ENCODE data around the gene PEAK1. TPM values are rescaled to one million over a fixed set of nuclear protein-coding genes. Genes with fewer than 3 reads are reported as not detected.

PEAK1 gene
- total RNA-seq, 2 donors from 2014 or later = 44.2 to 59.8 TPM

DNA sequence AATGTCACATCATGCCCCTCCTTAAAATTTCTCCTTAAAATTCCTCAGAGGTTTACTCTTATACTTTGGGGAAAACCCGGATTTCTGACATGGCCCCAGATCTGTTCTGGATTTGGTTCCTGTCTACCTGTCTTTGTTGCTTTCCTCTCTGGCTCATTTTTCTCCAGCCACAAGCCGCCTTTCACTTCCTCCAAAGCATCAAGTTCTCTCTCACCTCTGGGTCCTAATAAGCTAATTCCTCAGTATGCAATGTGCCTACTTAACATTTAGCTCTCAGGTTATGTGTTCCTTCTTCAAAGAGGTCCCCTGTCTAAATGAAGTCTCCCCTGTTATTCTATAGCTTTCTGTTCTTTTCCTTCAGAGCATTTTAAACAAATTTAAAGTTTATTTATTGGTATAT lies 16.9 kb upstream of the PEAK1 start:
- no peak for DNase-seq (ENCODE audit: low spot score)
- Histone ChIP-seq H3K9me3 (no peaks in the 10 kb centered on the region), H3K27ac (no peak overlapping the region), H3K4me3 (no peak overlapping the region), H3K36me3 (no peaks in the 10 kb centered on the region), H3K4me1 (peaks cover 0 to 18% of the 10 kb centered on the region in 2 donors), H3K27me3 (no peaks in the 10 kb centered on the region)
- TF ChIP-seq, protein P1, sequence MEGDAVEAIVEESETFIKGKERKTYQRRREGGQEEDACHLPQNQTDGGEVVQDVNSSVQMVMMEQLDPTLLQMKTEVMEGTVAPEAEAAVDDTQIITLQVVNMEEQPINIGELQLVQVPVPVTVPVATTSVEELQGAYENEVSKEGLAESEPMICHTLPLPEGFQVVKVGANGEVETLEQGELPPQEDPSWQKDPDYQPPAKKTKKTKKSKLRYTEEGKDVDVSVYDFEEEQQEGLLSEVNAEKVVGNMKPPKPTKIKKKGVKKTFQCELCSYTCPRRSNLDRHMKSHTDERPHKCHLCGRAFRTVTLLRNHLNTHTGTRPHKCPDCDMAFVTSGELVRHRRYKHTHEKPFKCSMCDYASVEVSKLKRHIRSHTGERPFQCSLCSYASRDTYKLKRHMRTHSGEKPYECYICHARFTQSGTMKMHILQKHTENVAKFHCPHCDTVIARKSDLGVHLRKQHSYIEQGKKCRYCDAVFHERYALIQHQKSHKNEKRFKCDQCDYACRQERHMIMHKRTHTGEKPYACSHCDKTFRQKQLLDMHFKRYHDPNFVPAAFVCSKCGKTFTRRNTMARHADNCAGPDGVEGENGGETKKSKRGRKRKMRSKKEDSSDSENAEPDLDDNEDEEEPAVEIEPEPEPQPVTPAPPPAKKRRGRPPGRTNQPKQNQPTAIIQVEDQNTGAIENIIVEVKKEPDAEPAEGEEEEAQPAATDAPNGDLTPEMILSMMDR (IDR thresholded peaks at IDR 0.05) = no peak

DNA sequence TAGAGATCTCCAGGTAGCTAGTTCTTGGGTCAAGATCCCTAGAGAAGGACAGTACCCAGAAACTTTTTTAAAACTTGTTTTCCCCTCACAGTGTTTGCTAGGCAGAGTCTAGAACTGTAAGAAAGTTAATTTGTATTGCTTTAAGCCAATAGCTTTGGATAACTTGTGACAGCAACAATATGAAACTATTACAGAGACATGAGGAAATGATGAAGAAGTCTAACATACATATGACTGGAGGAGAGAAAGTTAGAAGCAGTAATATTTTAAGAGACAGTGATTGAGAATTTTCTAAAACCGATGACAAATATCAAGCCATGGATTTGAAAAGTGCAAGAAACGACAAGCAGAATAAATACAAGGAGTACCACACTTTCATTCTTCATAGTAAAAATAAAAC lies 10.7 kb upstream of the PEAK1 start:
- peaks cover 0 to 10% of the 10 kb centered on the region in 2 donors for H3K4me1 ChIP-seq
- H3K9me3 ChIP-seq = no peaks in the 10 kb centered on the region
- TF ChIP-seq, protein P1 (IDR thresholded peaks at IDR 0.05) = no peak
- no peaks in the 10 kb centered on the region for H3K36me3 ChIP-seq
- no peak for DNase-seq (ENCODE audit: low spot score)
- H3K4me3 ChIP-seq = no peak overlapping the region
- H3K27ac ChIP-seq = no peak overlapping the region
- no peaks in the 10 kb centered on the region for H3K27me3 ChIP-seq

DNA sequence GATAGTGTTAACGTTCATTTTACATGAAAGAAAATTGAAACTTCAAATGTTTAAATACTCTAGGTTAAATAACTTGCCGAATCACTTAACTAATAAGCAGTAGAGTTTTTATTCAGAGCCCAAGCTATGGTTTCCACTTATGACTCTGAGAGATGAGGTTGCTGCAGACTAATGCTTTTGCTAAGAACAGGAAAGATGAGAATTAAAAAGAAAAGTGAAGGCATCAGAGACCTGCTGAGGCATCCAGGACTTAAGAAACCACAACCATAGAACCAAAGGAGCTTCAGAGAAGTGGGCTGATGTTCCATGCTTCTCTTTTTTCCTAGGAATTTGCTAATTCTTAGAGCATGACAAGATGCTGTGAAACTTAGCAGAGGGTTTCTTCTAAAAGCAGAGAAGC lies 10.3 kb upstream of the PEAK1 start:
- TF ChIP-seq, protein P1 (IDR thresholded peaks at IDR 0.05) = no peak
- no peak for DNase-seq (ENCODE audit: low spot score)
- Histone ChIP-seq H3K4me3 (no peak overlapping the region), H3K27ac (no peak overlapping the region), H3K9me3 (no peaks in the 10 kb centered on the region), H3K4me1 (peaks cover 0 to 10% of the 10 kb centered on the region in 2 donors), H3K27me3 (no peaks in the 10 kb centered on the region), H3K36me3 (no peaks in the 10 kb centered on the region)

DNA sequence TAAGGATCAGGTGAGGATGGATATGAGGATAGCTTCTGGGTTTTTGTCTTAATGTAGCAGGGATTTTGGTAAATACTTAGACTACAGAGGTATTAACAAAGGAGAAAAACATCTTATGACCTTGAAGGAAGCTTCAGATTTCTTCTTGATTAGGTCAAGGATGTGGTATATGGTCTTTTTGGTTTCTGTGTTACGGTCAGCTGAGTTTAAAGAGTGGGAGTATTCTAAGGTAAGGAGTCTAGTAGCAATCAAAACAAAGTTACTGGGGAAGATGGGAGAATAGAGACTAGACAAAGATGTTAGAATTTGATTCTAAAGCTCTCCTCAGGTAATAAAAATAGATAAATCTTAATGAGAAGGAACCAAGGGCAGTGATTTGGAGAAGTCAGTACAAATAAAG lies 7.0 kb upstream of the PEAK1 start:
- H3K4me1 ChIP-seq = peaks cover 0 to 24% of the 10 kb centered on the region in 2 donors
- no peak for DNase-seq (ENCODE audit: low spot score)
- H3K27ac ChIP-seq = no peak overlapping the region
- H3K4me3 ChIP-seq = no peak overlapping the region
- TF ChIP-seq, protein P1 (IDR thresholded peaks at IDR 0.05) = no peak
- H3K9me3 ChIP-seq = no peaks in the 10 kb centered on the region
- no peaks in the 10 kb centered on the region for H3K27me3 ChIP-seq
- no peaks in the 10 kb centered on the region for H3K36me3 ChIP-seq

DNA sequence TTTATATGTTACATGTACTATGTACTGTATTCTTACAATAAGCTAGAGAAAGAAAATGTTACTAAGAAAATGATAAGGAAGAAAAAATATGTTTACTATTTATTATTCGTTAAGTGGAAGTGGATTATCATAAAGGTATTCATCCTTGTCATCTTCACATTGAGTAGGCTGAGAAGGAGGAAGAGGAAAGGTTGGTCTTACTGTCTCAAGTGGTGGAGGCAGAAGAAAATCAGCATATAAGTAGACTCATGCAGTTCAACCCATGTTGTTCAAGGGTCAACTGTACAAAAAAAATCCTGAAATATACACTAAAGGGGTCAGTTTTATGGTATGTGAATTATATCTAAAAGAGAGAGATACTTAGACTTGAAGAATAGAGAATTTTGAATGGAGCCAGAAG lies 6.5 kb upstream of the PEAK1 start:
- Histone ChIP-seq H3K9me3 (no peaks in the 10 kb centered on the region), H3K36me3 (no peaks in the 10 kb centered on the region), H3K4me1 (peaks cover 0 to 29% of the 10 kb centered on the region in 2 donors), H3K4me3 (no peak overlapping the region), H3K27me3 (no peaks in the 10 kb centered on the region), H3K27ac (no peak overlapping the region)
- DNase-seq (ENCODE audit: low spot score) = no peak
- TF ChIP-seq, protein P1 (IDR thresholded peaks at IDR 0.05) = no peak

DNA sequence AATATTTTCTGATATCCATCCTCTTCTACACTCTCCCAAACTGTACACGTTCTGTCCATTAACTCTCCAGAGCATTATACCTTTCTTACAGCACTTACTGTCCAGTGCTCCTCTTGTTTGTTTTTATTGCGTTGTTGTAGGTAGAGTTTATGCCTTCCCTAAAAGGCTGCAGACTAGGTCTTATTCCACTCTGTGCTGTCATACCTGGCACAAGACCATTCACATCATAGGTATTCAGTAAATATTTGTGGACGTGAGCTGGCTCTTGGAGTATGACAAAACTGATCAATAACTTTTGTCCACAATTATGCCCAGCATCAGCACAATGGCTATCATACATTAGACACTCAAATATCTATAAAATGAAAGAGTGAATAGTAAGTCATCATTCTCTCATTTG lies 5.2 kb upstream of the PEAK1 start:
- H3K4me1 ChIP-seq = peaks cover 0 to 31% of the 10 kb centered on the region in 2 donors

More for the DNA sequence above, 5.2 kb upstream of the PEAK1 start:
- Histone ChIP-seq H3K4me3 (no peak overlapping the region), H3K9me3 (no peaks in the 10 kb centered on the region), H3K27me3 (no peaks in the 10 kb centered on the region), H3K36me3 (no peaks in the 10 kb centered on the region), H3K27ac (no peak overlapping the region)
- DNase-seq (ENCODE audit: low spot score) = no peak
- TF ChIP-seq, protein P1 (IDR thresholded peaks at IDR 0.05) = no peak
